Measurements from ENCODE around the gene GFOD1.

Gene GFOD1

GRCh38 chr6:13331516-13332348 lies 155.7 kb downstream of the GFOD1 start:
- H3K9me3 ChIP-seq (ENCODE audit: insufficient read depth, low read depth, low read length): no peaks in the 10 kb centered on the region
- no peaks in the 10 kb centered on the region for H3K27me3 ChIP-seq (ENCODE audit: insufficient read depth, low read length, poor library complexity, severe bottlenecking)
- H3K4me1 ChIP-seq (ENCODE audit: insufficient read depth, low read length, poor library complexity, severe bottlenecking): peaks cover 25% of the 10 kb centered on the region
- TF ChIP-seq CTCF (conservative IDR thresholded peaks at IDR 0.05; ENCODE audit: low read length) (peak; percentile 79), EZH2phosphoT487 (IDR thresholded peaks at IDR 0.05; ENCODE audit: borderline replicate concordance) (no peak)
- no peaks in the 10 kb centered on the region for H3K9me2 ChIP-seq (replicated peaks; ENCODE audit: low read depth, low read length)
- H3K79me2 ChIP-seq (ENCODE audit: insufficient read depth, low read length): peaks cover 12% of the 10 kb centered on the region
- H2AFZ ChIP-seq (ENCODE audit: low read length): peak overlapping the region; percentile 50; the same call in 1 of the 2 replicates
- peaks cover 2% of the 10 kb centered on the region; the same call in 1 of the 2 replicates for H3F3A ChIP-seq (ENCODE audit: low read depth)
- no peaks in the 10 kb centered on the region for H3K36me3 ChIP-seq (ENCODE audit: insufficient read depth, low read length)
- H3K4me3 ChIP-seq (ENCODE audit: low read length, poor library complexity, severe bottlenecking): no peak overlapping the region
- no peak overlapping the region for H3K4me2 ChIP-seq (ENCODE audit: low read depth, low read length, poor library complexity, severe bottlenecking)
- no peak overlapping the region for H3K9ac ChIP-seq (ENCODE audit: low read depth, low read length, poor library complexity, severe bottlenecking)
- no peaks in the 10 kb centered on the region for H4K20me1 ChIP-seq (ENCODE audit: insufficient read depth, low read length, poor library complexity, severe bottlenecking)

GRCh38 chr6:13328875-13329183 lies 158.6 kb downstream of the GFOD1 start:
- H3F3A ChIP-seq (ENCODE audit: low read depth): peaks cover 2% of the 10 kb centered on the region; the same call in 1 of the 2 replicates
- no peaks in the 10 kb centered on the region for H3K9me2 ChIP-seq (replicated peaks; ENCODE audit: low read depth, low read length)
- peak overlapping the region; percentile 92 for H3K9ac ChIP-seq (ENCODE audit: low read depth, low read length, poor library complexity, severe bottlenecking)
- H3K9me3 ChIP-seq (ENCODE audit: insufficient read depth, low read depth, low read length): no peaks in the 10 kb centered on the region
- peak overlapping the region; percentile 94 for H3K4me3 ChIP-seq (ENCODE audit: low read length, poor library complexity, severe bottlenecking)
- H3K36me3 ChIP-seq (ENCODE audit: insufficient read depth, low read length): no peaks in the 10 kb centered on the region; the same call in 1 of the 2 replicates
- peak overlapping the region; percentile 79 for H3K4me2 ChIP-seq (ENCODE audit: low read depth, low read length, poor library complexity, severe bottlenecking)
- H3K27me3 ChIP-seq (ENCODE audit: insufficient read depth, low read length, poor library complexity, severe bottlenecking): no peaks in the 10 kb centered on the region
- H3K79me2 ChIP-seq (ENCODE audit: insufficient read depth, low read length): peaks cover 24% of the 10 kb centered on the region
- TF ChIP-seq CTCF (conservative IDR thresholded peaks at IDR 0.05; ENCODE audit: low read length): no peak
- TF ChIP-seq EZH2phosphoT487 (IDR thresholded peaks at IDR 0.05; ENCODE audit: borderline replicate concordance): no peak
- H4K20me1 ChIP-seq (ENCODE audit: insufficient read depth, low read length, poor library complexity, severe bottlenecking): no peaks in the 10 kb centered on the region
- H3K4me1 ChIP-seq (ENCODE audit: insufficient read depth, low read length, poor library complexity, severe bottlenecking): peaks cover 29% of the 10 kb centered on the region
- H2AFZ ChIP-seq (ENCODE audit: low read length): peak overlapping the region; percentile 81

GRCh38 chr6:13328076-13328874 lies 159.1 kb downstream of the GFOD1 start, which contains the start of gene TBC1D7:
TBC1D7 (minus strand) TSS chr6:13328537; CDS start chr6:13326898, 1,639 bp downstream.
- H3K79me2 ChIP-seq (ENCODE audit: insufficient read depth, low read length): peaks cover 24% of the 10 kb centered on the region
- H3K4me3 ChIP-seq (ENCODE audit: low read length, poor library complexity, severe bottlenecking): peak within 1 kb of the TSS; percentile 94
- H3K9me2 ChIP-seq (replicated peaks; ENCODE audit: low read depth, low read length): no peaks in the 10 kb centered on the region
- TF ChIP-seq CTCF (conservative IDR thresholded peaks at IDR 0.05; ENCODE audit: low read length): no peak
- TF ChIP-seq EZH2phosphoT487 (IDR thresholded peaks at IDR 0.05; ENCODE audit: borderline replicate concordance): no peak
- H3F3A ChIP-seq (ENCODE audit: low read depth): peaks cover 2% of the 10 kb centered on the region; the same call in 1 of the 2 replicates
- peak within 1 kb of the TSS; percentile 83 for H2AFZ ChIP-seq (ENCODE audit: low read length)
- H3K27me3 ChIP-seq (ENCODE audit: insufficient read depth, low read length, poor library complexity, severe bottlenecking): no peaks in the 10 kb centered on the region
- H3K9ac ChIP-seq (ENCODE audit: low read depth, low read length, poor library complexity, severe bottlenecking): peak within 1 kb of the TSS; percentile 92
- H3K4me1 ChIP-seq (ENCODE audit: insufficient read depth, low read length, poor library complexity, severe bottlenecking): peaks cover 29% of the 10 kb centered on the region
- H3K9me3 ChIP-seq (ENCODE audit: insufficient read depth, low read depth, low read length): no peaks in the 10 kb centered on the region
- peak within 1 kb of the TSS; percentile 93 for H3K4me2 ChIP-seq (ENCODE audit: low read depth, low read length, poor library complexity, severe bottlenecking)
- H4K20me1 ChIP-seq (ENCODE audit: insufficient read depth, low read length, poor library complexity, severe bottlenecking): no peaks in the 10 kb centered on the region
- no peaks in the 10 kb centered on the region; the same call in 1 of the 2 replicates for H3K36me3 ChIP-seq (ENCODE audit: insufficient read depth, low read length)
